SK-N-SH (cell line): ENCODE results near the gene DDA1. TPM values are rescaled to one million over a fixed set of nuclear protein-coding genes. Genes with fewer than 3 reads are reported as not detected.

Experiments
- CTCF ChIA-PET: fragments of 300-600, 350-600 bp; formaldehyde crosslinking; extraction: SDS; loops from one replicate; lab custom pipeline; 2021; lab: Yijun Ruan, JAX
- POLR2A ChIA-PET: fragments of 350-600 bp; sonication (Branson Sonifier 250); formaldehyde crosslinking; extraction: SDS; loops from one replicate; lab custom pipeline; 2020; ENCODE audit warnings: antibody characterized with exemption, inconsistent platforms; lab: Yijun Ruan, JAX
- DNase-seq: peaks from one replicate; pipeline ENCODE4 v3.0.0; 2012
- H2AFZ ChIP-seq: fragments of 200-600 bp; sonication (generic); 2 replicates; pipeline ENCODE4 v1.8.1; 2016; ENCODE audit warnings: antibody characterized with exemption, mild to moderate bottlenecking, low read depth
- H3F3A ChIP-seq: fragments of 200-600 bp; sonication (generic); replicated peaks from 2 replicates; pipeline ENCODE3; 2016; ENCODE audit warnings: antibody characterized with exemption, mild to moderate bottlenecking; ENCODE audit not compliant: insufficient read depth
- H3K27ac ChIP-seq, 2 experiments: fragments of 200-500 bp in 1 of 2; fragments of 200-600 bp in 1 of 2; sonication (Bioruptor generic) in 1 of 2; sonication (generic), shearing (Covaris generic) in 1 of 2; 2 replicates each; pipeline versions ENCODE4 v1.5.1 to v1.6.1; 2014 to 2016; ENCODE audit warnings: low read depth in 2 of 2, inconsistent platforms in 1 of 2, low read length in 1 of 2, mild to moderate bottlenecking in 1 of 2, mixed read lengths in 1 of 2
- H3K27me3 ChIP-seq: fragments of 200-600 bp; sonication (generic), shearing (Covaris generic); 2 replicates; pipeline ENCODE4 v1.6.1; 2016; ENCODE audit warnings: mixed run types; ENCODE audit not compliant: insufficient read depth
- H3K36me3 ChIP-seq, 2 experiments: fragments of 200-500 bp in 1 of 2; fragments of 200-600 bp in 1 of 2; sonication (Bioruptor generic) in 1 of 2; sonication (generic) in 1 of 2; replicated peaks in 1 of 2; 2 replicates each; pipeline versions ENCODE3 to v1.5.1; 2014 to 2016; ENCODE audit warnings: low read length in 1 of 2, mild to moderate bottlenecking in 1 of 2; ENCODE audit not compliant: insufficient read depth in 2 of 2, control insufficient read depth in 1 of 2
- H3K4me1 ChIP-seq, 2 experiments: fragments of 200-500 bp in 1 of 2; fragments of 200-600 bp in 1 of 2; sonication (Bioruptor generic) in 1 of 2; sonication (generic), shearing (Covaris generic) in 1 of 2; 2 replicates each; pipeline versions ENCODE4 v1.5.1 to v1.6.1; 2014 to 2016; ENCODE audit warnings: low read depth in 1 of 2, low read length in 1 of 2, mixed run types in 1 of 2; ENCODE audit not compliant: insufficient read depth in 2 of 2, control insufficient read depth in 1 of 2
- H3K4me2 ChIP-seq: fragments of 200-600 bp; sonication (generic), shearing (Covaris generic); 2 replicates; pipeline ENCODE4 v1.6.1; 2017; ENCODE audit warnings: mixed run types
- H3K4me3 ChIP-seq, 2 experiments: fragments of 200-500 bp in 1 of 2; fragments of 200-600 bp in 1 of 2; sonication (Bioruptor generic) in 1 of 2; sonication (generic), shearing (Covaris generic) in 1 of 2; 2 replicates each; pipeline versions ENCODE4 v1.5.1 to v1.8.1; 2014 to 2016; ENCODE audit warnings: low read depth in 2 of 2, inconsistent platforms in 1 of 2, low read length in 1 of 2, mild to moderate bottlenecking in 1 of 2, mixed read lengths in 1 of 2, moderate library complexity in 1 of 2
- H3K79me2 ChIP-seq: fragments of 200-600 bp; sonication (generic); 2 replicates; pipeline ENCODE4 v1.8.1; 2017; ENCODE audit warnings: mild to moderate bottlenecking; ENCODE audit not compliant: insufficient read depth
- H3K9ac ChIP-seq: fragments of 200-600 bp; sonication (generic); 2 replicates; pipeline ENCODE4 v1.6.1; 2017; ENCODE audit warnings: mixed run types
- H3K9me2 ChIP-seq: fragments of 200-600 bp; sonication (generic); 2 replicates; pipeline ENCODE4 v1.6.1; 2017; ENCODE audit warnings: mixed run types
- H3K9me3 ChIP-seq: fragments of 200-600 bp; sonication (generic); 2 replicates; pipeline ENCODE4 v1.6.1; 2017; ENCODE audit warnings: mixed run types, mild to moderate bottlenecking, moderate library complexity
- H4K20me1 ChIP-seq: fragments of 200-600 bp; sonication (generic); 2 replicates; pipeline ENCODE4 v1.6.1; 2017; ENCODE audit warnings: mild to moderate bottlenecking, mixed run types; ENCODE audit not compliant: insufficient read depth
- EP300 ChIP-seq, 2 experiments: IDR thresholded peaks; 2 replicates each; pipeline versions ENCODE4 v1.4.0 to v1.6.1; 2012; ENCODE audit warnings: borderline replicate concordance in 1 of 2, low read depth in 1 of 2, low read length in 1 of 2
- FOSL2 ChIP-seq: IDR thresholded peaks from 2 replicates; pipeline ENCODE4 v1.4.0; 2012; ENCODE audit warnings: low read depth, mild to moderate bottlenecking, moderate library complexity, borderline replicate concordance
- GATA2 ChIP-seq: sonication (generic); formaldehyde crosslinking; IDR thresholded peaks from 2 replicates; pipeline ENCODE4 v1.5.0; 2020; ENCODE audit warnings: mild to moderate bottlenecking, missing genetic modification reagents
- NFIC ChIP-seq: IDR thresholded peaks from 2 replicates; pipeline ENCODE4 v1.4.0; 2012; ENCODE audit warnings: borderline replicate concordance
- POLR2AphosphoS5 ChIP-seq: IDR thresholded peaks from 2 replicates; pipeline ENCODE4 v1.6.1; 2012; ENCODE audit warnings: low read depth, low read length
- TEAD4 ChIP-seq: IDR thresholded peaks from 2 replicates; pipeline ENCODE4 v1.4.0; 2012; ENCODE audit warnings: mild to moderate bottlenecking, borderline replicate concordance; ENCODE audit not compliant: insufficient read depth
- WGBS: methylation state at CpG from one replicate; pipeline ENCODE4 v1.1.6; 2017; ENCODE audit warnings: low lambda C conversion rate; 5-methylcytosine and 5-hydroxymethylcytosine counted together
- polyA plus RNA-seq, 3 experiments: library from polyadenylated mRNA; depleted of rRNA; stranded (reverse); fragments of >200 nt; gene quantifications; 2 replicates each; pipeline ENCODE4 v1.2.3, GENCODE V29; 2012
- TF ChIP-seq, protein P1 (sequence below): IDR thresholded peaks from 2 replicates; pipeline ENCODE4 v1.4.0; 2012; ENCODE audit warnings: low read depth, borderline replicate concordance
- TF ChIP-seq, protein P2 (sequence below): IDR thresholded peaks from 2 replicates; pipeline ENCODE4 v1.6.1; 2012; ENCODE audit warnings: mild to moderate bottlenecking, low read depth, low read length, moderate library complexity

The DDA1 gene
- polyA plus RNA-seq, 1 of the 3 experiments (the other 2 are of a cell fraction): 135 TPM

DNA sequence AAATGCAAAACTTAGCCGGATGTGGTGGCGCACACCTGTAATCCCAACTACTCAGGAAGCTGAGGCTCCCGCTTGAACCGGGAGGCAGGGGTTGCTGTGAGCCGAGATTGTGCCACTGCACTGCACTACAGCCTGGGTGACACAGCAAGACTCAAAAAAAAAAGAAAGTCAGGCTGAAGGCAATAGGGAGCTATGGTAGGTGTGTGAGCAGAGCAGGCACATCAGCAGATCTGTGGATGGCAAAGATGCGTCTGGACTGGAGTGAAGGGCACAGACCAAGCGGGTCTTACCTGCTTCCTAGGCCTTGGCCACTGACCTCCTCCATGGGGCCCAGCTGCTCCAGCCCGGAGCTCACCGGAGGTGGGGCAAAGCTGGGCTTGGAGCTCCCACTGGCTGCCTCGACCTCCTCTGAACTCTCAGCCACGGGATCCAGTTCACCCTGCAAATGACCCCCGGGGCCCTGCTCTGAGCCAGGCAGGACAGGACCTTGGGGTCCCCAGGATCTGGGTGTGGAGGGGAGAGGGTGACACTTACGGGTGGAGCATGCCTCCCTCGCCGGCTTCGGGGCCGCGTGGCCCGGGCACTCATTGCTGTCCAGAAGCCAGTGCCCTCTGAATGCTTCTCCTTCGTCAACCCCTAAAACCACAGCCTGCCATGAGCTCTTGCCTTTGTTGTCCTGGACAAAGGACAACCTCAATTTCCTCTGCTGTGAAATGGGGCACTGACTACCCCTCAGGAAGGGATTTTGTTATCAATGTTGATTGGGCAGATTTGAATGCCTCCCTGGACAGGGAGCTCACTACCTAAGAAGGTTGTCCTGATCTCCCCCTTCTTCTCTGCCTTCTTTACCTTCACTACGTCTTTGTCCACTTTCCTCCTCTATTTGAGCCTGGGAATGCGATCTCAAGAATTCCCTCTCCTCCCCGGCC lies 45.4 kb upstream of the DDA1 start (continued):
- TF ChIP-seq, protein P1, sequence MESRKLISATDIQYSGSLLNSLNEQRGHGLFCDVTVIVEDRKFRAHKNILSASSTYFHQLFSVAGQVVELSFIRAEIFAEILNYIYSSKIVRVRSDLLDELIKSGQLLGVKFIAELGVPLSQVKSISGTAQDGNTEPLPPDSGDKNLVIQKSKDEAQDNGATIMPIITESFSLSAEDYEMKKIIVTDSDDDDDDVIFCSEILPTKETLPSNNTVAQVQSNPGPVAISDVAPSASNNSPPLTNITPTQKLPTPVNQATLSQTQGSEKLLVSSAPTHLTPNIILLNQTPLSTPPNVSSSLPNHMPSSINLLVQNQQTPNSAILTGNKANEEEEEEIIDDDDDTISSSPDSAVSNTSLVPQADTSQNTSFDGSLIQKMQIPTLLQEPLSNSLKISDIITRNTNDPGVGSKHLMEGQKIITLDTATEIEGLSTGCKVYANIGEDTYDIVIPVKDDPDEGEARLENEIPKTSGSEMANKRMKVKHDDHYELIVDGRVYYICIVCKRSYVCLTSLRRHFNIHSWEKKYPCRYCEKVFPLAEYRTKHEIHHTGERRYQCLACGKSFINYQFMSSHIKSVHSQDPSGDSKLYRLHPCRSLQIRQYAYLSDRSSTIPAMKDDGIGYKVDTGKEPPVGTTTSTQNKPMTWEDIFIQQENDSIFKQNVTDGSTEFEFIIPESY: no peak
- TF ChIP-seq TEAD4: no peak
- no peak for TF ChIP-seq NFIC
- no peak for TF ChIP-seq EP300 (IDR thresholded peaks at IDR 0.05; ENCODE audit: borderline replicate concordance in 1 of 2, low read depth in 1 of 2, low read length in 1 of 2)
- TF ChIP-seq, protein P2, sequence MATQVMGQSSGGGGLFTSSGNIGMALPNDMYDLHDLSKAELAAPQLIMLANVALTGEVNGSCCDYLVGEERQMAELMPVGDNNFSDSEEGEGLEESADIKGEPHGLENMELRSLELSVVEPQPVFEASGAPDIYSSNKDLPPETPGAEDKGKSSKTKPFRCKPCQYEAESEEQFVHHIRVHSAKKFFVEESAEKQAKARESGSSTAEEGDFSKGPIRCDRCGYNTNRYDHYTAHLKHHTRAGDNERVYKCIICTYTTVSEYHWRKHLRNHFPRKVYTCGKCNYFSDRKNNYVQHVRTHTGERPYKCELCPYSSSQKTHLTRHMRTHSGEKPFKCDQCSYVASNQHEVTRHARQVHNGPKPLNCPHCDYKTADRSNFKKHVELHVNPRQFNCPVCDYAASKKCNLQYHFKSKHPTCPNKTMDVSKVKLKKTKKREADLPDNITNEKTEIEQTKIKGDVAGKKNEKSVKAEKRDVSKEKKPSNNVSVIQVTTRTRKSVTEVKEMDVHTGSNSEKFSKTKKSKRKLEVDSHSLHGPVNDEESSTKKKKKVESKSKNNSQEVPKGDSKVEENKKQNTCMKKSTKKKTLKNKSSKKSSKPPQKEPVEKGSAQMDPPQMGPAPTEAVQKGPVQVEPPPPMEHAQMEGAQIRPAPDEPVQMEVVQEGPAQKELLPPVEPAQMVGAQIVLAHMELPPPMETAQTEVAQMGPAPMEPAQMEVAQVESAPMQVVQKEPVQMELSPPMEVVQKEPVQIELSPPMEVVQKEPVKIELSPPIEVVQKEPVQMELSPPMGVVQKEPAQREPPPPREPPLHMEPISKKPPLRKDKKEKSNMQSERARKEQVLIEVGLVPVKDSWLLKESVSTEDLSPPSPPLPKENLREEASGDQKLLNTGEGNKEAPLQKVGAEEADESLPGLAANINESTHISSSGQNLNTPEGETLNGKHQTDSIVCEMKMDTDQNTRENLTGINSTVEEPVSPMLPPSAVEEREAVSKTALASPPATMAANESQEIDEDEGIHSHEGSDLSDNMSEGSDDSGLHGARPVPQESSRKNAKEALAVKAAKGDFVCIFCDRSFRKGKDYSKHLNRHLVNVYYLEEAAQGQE: no peak
- no peak for TF ChIP-seq GATA2 (CRISPR knock-in tag)

DNA sequence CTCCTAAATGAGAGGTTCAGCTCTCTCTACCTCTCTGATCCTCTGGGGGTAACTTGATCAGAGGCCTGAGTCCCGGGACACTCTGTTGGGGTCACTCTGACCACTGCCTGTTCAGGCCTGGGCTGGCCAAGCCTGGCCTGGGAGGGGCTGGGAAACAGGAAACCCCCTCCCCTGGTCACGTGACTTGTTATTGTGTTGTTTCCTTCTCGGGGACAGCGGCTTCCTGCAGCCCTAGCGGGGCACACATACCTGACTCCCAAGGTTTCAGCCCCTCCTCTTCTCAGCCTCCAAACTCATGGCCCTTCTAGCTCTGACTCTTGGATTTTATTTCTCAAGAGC lies 44.8 kb upstream of the DDA1 start, which contains the start of gene USHBP1:
Gene USHBP1 (minus strand): TSS at position 105 of the 339 bp plus-strand sequence. CDS start 446 bp downstream, outside the sequence.
- no peak for TF ChIP-seq POLR2AphosphoS5
- no peak for TF ChIP-seq FOSL2
- H3K4me1 ChIP-seq: peaks cover 0 to 6% of the 10 kb centered on the region in 2 experiments; a peak in 1 of 4 replicates
- no peaks in the 10 kb centered on the region for H4K20me1 ChIP-seq
- no peak within 1 kb of the TSS for H3K9ac ChIP-seq
- peaks cover 0 to 3% of the 10 kb centered on the region in 2 experiments for H3K36me3 ChIP-seq
- no peak within 1 kb of the TSS for H2AFZ ChIP-seq
- no peak within 1 kb of the TSS for H3K4me2 ChIP-seq
- H3K27me3 ChIP-seq: no peaks in the 10 kb centered on the region
- no peak within 1 kb of the TSS for H3K4me3 ChIP-seq
- DNase-seq: no peak
- peaks cover 23% of the 10 kb centered on the region; the same call in 1 of the 2 replicates for H3K79me2 ChIP-seq
- 65% methylated on average over 2 of the region's 5 CpGs for WGBS
- CTCF ChIA-PET: interaction anchor here (0.7 to 0.8 kb wide), 2 partner anchors 19 to 198 kb away, joined by 3 read pairs; no protein-coding TSS in a partner anchor
- POLR2A ChIA-PET: no interaction called here
- H3K9me2 ChIP-seq: no peaks in the 10 kb centered on the region
- H3F3A ChIP-seq: peaks cover 11% of the 10 kb centered on the region
- H3K27ac ChIP-seq: no peak within 1 kb of the TSS
- H3K9me3 ChIP-seq: 0 out of 2 replicates have a peak, but pooled peaks cover 4% of the 10 kb centered on the region
